ENCODE data around the gene KRT79. TPM values are rescaled to one million over a fixed set of nuclear protein-coding genes. Genes with fewer than 3 reads are reported as not detected.

The KRT79 gene
- total RNA-seq, 3 donors from 2014 or later: not detected

DNA sequence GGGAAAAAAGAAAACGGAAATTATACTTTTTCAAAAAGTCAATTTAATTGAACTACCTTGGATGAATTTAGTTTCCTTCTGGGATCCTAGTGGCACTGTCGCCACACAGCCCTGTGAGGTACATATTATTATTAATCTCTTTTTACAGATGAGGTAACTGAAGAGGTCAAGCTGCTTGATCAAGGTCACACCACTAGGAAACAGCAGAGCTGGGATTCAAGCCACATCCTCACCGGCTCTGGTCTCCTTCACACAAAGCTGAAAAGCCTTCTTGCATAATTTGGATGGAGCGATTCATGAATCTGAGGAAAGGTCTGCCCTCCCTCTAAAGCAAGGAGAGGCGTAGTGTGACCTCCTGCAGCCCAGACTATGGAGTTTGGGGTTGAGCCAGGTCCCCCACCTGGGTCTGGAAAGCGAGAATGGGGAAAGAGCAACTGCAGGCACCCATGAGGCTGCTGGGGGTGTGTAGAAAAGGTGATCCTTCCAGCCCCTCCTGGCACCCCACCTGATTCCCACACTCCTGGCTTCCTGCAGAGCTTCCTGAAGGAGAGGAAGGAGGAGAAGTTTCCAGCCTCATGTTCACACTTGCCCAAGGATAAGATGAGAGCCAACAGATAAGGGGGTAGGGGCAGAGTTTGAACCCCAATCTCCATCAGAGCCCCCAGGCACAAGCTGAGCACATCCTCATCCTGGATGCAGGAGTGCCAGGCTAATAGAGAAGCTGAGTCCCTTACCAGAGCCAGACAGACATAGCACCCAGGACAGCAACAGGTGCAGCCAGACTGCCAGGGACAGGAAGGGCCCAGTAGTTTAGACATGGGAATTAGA lies 3.9 kb upstream of the KRT79 start:
- no peak overlapping the region for H3K4me3 ChIP-seq
- DNase-seq: no peak
- H3K36me3 ChIP-seq (ENCODE audit: low read depth): no peaks in the 10 kb centered on the region
- TF ChIP-seq, protein P1, sequence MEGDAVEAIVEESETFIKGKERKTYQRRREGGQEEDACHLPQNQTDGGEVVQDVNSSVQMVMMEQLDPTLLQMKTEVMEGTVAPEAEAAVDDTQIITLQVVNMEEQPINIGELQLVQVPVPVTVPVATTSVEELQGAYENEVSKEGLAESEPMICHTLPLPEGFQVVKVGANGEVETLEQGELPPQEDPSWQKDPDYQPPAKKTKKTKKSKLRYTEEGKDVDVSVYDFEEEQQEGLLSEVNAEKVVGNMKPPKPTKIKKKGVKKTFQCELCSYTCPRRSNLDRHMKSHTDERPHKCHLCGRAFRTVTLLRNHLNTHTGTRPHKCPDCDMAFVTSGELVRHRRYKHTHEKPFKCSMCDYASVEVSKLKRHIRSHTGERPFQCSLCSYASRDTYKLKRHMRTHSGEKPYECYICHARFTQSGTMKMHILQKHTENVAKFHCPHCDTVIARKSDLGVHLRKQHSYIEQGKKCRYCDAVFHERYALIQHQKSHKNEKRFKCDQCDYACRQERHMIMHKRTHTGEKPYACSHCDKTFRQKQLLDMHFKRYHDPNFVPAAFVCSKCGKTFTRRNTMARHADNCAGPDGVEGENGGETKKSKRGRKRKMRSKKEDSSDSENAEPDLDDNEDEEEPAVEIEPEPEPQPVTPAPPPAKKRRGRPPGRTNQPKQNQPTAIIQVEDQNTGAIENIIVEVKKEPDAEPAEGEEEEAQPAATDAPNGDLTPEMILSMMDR (IDR thresholded peaks at IDR 0.05): no peak
- no peaks in the 10 kb centered on the region for H3K9me3 ChIP-seq
- intact Hi-C loops (cut with DNase I, micrococcal nuclease): no loop called here
- H3K4me1 ChIP-seq (ENCODE audit: low read depth): no peaks in the 10 kb centered on the region
- no peak for ATAC-seq

DNA sequence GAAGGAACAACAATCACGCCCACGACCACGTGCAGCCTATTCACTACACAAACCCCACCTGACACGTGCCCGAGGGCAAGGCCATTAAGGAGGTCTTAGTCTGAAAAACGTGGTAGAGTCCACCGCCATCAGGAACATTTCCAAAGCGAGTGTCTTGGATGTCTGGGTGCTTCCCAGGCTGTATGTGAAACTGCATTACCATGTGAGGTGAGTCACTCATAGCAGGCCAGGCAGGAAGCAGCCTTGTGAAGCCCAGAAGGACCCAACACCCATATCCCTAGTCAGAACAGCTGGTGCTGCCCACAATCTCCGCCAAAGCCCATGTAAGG lies 3.3 kb upstream of the KRT79 start:
- Histone ChIP-seq H3K4me3 (no peak overlapping the region), H3K9me3 (no peaks in the 10 kb centered on the region), H3K4me1 (ENCODE audit: low read depth) (no peaks in the 10 kb centered on the region), H3K36me3 (ENCODE audit: low read depth) (no peaks in the 10 kb centered on the region)
- DNase-seq (no peak), ATAC-seq (no peak)
- TF ChIP-seq, protein P1 (IDR thresholded peaks at IDR 0.05): no peak
- intact Hi-C loops (cut with DNase I, micrococcal nuclease): no loop called here

DNA sequence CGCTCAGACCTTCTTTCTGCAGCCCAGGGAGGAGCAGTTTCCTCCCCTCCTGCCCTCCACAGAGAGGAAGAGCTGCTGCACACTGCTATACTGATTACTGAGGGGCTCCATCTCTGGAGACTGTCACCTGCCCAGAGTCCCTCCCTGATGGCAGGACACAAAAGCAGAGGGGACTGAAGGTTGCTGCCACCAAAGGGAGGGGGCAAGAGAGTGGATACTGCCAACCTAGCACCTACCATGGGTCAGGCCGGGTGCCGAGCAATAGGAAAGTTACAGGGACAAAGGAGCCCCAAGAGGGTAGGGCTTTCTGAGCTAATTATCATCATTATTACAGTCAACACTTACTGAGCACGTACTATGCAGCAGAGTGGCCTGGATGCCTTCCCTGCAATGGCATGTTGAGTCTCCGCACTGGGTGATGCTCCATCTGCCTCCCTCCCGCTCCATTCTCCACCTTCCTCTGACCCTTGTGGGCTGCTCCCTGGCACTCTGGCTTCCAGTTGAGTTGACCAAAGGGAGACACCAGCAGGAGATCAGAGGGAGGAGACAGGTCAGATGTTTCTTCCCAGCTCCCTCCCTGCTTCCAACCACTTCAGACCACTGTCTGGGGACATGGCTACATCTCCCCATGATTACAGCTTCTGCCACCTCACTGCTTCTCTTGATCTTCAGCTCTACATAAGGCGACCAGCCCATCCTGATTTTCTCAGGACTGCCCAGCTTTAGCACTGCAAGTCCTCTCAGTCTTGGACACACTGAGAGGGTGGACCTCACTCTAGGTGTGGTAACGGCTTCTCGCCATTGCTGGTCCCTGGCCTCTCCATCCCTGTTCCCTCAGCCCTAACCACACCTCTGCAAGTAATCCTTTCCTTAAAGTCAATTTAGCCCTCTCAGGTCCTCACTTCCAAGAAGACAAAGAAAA lies 2.6 kb upstream of the KRT79 start:
- no peak overlapping the region for H3K4me3 ChIP-seq
- no peaks in the 10 kb centered on the region for H3K9me3 ChIP-seq
- ATAC-seq (no peak), DNase-seq (no peak)
- intact Hi-C loops (cut with DNase I, micrococcal nuclease): no loop called here
- TF ChIP-seq, protein P1 (IDR thresholded peaks at IDR 0.05): no peak
- H3K4me1 ChIP-seq (ENCODE audit: low read depth): no peaks in the 10 kb centered on the region
- no peaks in the 10 kb centered on the region for H3K36me3 ChIP-seq (ENCODE audit: low read depth)

DNA sequence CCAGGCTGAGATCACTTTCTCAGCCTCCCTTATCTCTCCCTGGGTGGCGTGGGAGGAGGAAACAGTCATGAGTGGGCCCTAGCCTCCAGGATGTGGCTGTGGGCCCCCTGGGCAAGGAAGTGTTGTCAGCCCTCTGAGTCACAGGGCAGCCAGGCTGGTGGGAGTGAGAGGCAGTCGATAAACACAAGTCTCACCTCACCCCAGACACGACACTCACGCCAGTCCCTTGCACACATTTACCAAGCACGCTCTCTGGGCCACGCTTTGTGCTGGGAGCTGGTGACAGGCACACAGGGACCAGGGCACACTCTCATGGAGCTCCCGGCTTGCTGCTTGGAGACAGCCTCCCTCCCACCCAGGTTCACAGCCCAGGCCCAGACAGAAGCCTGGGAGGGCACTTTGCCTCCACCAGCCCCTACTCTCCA lies 1.9 kb upstream of the KRT79 start:
- TF ChIP-seq, protein P1 (IDR thresholded peaks at IDR 0.05): no peak
- Histone ChIP-seq H3K4me3 (no peak overlapping the region), H3K36me3 (ENCODE audit: low read depth) (no peaks in the 10 kb centered on the region), H3K9me3 (no peaks in the 10 kb centered on the region), H3K4me1 (ENCODE audit: low read depth) (no peaks in the 10 kb centered on the region)
- DNase-seq: no peak
- intact Hi-C loops (cut with DNase I, micrococcal nuclease): no loop called here
- ATAC-seq: peak; percentile 20

DNA sequence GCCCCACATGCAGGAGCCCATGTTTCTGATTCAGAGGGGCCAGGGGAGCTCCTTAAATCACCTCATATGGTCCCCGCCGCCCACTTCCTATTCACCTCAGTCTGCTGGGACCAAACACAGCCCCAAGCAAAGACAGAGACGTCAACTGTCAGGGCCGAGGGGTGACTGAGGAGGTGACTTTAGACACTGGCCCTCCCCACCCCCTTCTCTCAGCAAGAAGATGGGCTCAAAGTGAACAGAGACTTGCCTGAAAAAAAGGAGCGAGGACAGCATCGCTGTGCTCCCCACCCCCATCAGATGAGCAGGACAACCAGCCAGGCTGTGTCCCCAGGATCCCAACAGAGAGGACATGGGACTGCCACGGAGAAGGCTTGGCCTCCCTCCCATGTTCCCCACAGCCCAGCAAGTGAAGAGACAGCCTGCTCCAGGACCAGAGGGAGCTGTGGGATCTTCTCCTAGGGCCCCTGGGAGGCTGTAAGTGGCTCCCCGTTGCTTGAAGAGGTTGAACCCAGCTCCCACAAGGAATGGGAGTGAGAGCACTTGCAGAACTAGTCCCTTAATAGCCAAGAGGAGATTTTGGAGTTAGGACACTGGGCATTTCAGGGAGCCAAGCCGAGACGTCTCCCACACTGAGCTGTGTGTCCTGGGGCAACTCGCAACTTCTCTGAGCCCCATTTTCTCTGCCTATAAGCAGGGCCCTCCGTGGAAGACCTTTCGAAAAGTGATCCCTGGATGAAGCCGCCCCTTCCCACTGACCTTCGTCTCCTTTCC lies 1.3 kb upstream of the KRT79 start:
- DNase-seq (no peak), ATAC-seq (no peak)
- H3K36me3 ChIP-seq (ENCODE audit: low read depth): no peaks in the 10 kb centered on the region
- H3K9me3 ChIP-seq: no peaks in the 10 kb centered on the region
- TF ChIP-seq, protein P1 (IDR thresholded peaks at IDR 0.05): no peak
- intact Hi-C loops (cut with DNase I, micrococcal nuclease): no loop called here
- H3K4me1 ChIP-seq (ENCODE audit: low read depth): no peaks in the 10 kb centered on the region
- H3K4me3 ChIP-seq: no peak overlapping the region

All from mucosa of descending colon (tissue), 3 donors.